Measurements from ENCODE around the gene SKIL.

DNA sequence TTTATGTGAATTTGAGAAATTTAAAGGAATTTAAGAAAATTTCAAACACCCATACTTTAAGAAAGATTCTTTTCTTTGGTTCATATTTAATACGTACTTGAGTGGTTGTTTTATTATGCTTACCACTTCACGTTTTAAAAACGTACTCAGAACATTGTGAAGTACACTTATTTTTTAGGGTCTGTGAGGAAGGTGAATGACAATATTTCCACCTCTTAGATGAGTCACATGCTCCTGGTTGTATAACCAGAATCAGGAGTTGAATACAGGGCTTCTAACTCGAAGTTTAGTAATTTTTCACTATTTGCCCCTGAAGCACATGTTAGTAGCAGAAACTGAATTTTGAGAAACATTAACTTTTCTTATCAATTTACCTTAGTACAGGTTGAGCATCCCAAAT lies 7.5 kb downstream of the SKIL start:
- TF ChIP-seq, protein P1, sequence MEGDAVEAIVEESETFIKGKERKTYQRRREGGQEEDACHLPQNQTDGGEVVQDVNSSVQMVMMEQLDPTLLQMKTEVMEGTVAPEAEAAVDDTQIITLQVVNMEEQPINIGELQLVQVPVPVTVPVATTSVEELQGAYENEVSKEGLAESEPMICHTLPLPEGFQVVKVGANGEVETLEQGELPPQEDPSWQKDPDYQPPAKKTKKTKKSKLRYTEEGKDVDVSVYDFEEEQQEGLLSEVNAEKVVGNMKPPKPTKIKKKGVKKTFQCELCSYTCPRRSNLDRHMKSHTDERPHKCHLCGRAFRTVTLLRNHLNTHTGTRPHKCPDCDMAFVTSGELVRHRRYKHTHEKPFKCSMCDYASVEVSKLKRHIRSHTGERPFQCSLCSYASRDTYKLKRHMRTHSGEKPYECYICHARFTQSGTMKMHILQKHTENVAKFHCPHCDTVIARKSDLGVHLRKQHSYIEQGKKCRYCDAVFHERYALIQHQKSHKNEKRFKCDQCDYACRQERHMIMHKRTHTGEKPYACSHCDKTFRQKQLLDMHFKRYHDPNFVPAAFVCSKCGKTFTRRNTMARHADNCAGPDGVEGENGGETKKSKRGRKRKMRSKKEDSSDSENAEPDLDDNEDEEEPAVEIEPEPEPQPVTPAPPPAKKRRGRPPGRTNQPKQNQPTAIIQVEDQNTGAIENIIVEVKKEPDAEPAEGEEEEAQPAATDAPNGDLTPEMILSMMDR (IDR thresholded peaks at IDR 0.05): no peak
- no peak for TF ChIP-seq POLR2A (IDR thresholded peaks at IDR 0.05)

Data from thyroid gland (tissue), 4 donors.